Measurements from ENCODE around the gene LOC101059915.
"Not testable (repeated sequence)": the region's sequence is repeated elsewhere in the genome, so short reads cannot be mapped to it uniquely, and the experiment has no call there.

GRCh38 chrX:71698299-71699022, 31.1 kb downstream of the LOC101059915 start:
- TF ChIP-seq RAD21 (conservative IDR thresholded peaks at IDR 0.05); EP300 (conservative IDR thresholded peaks at IDR 0.05; ENCODE audit: poor library complexity, severe bottlenecking); MXI1 (conservative IDR thresholded peaks at IDR 0.05; ENCODE audit: poor library complexity, severe bottlenecking); SMC3 (conservative IDR thresholded peaks at IDR 0.05; ENCODE audit: poor library complexity); POLR2AphosphoS5 (IDR thresholded peaks at IDR 0.05): not testable (repeated sequence)
- TF ChIP-seq, protein P1, sequence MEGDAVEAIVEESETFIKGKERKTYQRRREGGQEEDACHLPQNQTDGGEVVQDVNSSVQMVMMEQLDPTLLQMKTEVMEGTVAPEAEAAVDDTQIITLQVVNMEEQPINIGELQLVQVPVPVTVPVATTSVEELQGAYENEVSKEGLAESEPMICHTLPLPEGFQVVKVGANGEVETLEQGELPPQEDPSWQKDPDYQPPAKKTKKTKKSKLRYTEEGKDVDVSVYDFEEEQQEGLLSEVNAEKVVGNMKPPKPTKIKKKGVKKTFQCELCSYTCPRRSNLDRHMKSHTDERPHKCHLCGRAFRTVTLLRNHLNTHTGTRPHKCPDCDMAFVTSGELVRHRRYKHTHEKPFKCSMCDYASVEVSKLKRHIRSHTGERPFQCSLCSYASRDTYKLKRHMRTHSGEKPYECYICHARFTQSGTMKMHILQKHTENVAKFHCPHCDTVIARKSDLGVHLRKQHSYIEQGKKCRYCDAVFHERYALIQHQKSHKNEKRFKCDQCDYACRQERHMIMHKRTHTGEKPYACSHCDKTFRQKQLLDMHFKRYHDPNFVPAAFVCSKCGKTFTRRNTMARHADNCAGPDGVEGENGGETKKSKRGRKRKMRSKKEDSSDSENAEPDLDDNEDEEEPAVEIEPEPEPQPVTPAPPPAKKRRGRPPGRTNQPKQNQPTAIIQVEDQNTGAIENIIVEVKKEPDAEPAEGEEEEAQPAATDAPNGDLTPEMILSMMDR (IDR thresholded peaks at IDR 0.05; ENCODE audit: poor library complexity, severe bottlenecking), result not testable (repeated sequence)
- TF ChIP-seq, protein P2, sequence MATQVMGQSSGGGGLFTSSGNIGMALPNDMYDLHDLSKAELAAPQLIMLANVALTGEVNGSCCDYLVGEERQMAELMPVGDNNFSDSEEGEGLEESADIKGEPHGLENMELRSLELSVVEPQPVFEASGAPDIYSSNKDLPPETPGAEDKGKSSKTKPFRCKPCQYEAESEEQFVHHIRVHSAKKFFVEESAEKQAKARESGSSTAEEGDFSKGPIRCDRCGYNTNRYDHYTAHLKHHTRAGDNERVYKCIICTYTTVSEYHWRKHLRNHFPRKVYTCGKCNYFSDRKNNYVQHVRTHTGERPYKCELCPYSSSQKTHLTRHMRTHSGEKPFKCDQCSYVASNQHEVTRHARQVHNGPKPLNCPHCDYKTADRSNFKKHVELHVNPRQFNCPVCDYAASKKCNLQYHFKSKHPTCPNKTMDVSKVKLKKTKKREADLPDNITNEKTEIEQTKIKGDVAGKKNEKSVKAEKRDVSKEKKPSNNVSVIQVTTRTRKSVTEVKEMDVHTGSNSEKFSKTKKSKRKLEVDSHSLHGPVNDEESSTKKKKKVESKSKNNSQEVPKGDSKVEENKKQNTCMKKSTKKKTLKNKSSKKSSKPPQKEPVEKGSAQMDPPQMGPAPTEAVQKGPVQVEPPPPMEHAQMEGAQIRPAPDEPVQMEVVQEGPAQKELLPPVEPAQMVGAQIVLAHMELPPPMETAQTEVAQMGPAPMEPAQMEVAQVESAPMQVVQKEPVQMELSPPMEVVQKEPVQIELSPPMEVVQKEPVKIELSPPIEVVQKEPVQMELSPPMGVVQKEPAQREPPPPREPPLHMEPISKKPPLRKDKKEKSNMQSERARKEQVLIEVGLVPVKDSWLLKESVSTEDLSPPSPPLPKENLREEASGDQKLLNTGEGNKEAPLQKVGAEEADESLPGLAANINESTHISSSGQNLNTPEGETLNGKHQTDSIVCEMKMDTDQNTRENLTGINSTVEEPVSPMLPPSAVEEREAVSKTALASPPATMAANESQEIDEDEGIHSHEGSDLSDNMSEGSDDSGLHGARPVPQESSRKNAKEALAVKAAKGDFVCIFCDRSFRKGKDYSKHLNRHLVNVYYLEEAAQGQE (IDR thresholded peaks at IDR 0.05; ENCODE audit: borderline replicate concordance), result not testable (repeated sequence)

Data from neural cell (in vitro differentiated cells).